Activated naive CD4-positive, alpha-beta T cell treated with Interleukin-2 at 50 U/mL for 16 hours (primary cell): Measurements from ENCODE around the gene GRIK1.

ENCODE experiments used
- DNase-seq: peaks from one replicate; pipeline ENCODE4 v3.0.0-alpha.2; 2020

GRIK1 gene

DNA sequence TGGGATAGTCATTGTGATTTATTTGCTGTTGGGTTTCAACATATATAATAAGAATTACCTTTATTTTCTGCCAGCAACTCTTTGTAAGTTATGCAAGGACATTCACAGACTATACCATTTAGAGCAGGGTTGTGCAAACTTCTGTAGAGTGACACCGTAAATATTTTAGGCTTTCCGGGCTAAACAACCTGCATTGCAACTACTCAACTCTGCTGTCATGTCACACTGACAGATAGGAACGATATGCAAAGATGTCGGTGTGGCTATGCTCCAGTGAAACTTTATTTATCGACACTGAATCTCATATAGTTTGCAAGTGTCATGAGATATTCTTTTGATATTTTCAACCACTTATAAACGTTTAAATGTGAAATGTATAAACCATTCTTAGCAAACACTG is 430.7 kb downstream of the GRIK1 start:
- no peak for DNase-seq

DNA sequence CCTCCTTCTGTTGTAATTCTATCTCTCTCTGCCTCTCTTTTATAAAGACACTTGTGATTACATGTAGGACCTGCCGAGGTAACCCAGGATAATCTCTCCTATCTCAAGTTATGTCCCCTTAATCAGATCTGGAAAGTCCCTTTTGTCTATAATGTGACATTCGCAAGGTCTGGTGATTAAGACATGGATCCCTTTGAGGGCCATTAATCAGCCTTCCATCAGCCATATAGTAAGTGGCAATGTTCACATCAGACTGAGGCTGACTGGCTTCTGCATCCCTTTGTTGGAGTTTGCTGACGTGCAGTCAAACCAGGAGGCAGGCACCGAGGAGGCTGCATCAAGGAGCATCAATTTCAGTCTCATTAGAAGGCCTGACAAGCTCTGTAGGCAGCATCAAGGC is 431.5 kb downstream of the GRIK1 start:
- DNase-seq = no peak

DNA sequence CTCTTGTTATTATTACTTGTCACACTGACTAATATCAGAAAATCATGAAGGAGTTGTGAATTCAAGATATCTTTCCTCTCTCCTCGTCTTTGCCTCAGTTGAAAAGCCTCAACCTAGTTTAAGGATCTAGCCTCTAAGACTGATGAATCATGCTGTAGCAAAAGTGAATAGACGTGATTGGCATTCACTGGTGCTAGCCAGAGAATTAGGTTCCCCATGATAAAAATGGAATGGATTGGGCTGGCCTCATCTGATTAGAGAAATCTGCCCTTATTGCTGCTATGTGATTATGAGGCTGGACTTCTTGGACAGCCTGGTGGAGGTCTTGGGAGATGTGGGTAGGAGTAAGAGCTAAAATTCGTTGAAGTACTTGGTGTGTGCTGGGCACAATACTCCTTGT is 432.8 kb downstream of the GRIK1 start:
- no peak for DNase-seq

DNA sequence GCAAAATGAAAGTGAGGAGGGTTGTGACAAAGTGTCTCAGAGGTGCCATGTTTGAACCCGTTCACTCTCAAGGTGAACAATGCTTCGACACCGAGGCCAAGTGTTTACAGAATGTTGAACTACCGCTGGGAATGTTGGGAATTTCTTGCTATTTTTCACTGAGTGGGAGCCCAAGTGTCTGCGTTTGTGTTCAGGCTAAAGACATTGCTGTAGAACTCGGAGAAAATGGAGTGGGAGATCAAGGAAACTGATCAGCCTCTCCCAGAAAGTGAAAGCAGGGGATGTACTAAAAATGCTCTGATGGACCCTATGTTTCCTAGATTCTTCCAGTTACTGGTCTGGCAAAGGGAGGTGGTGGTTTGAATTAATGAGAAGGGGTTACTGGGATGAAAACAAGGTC is 433.6 kb downstream of the GRIK1 start:
- no peak for DNase-seq

GRCh38 chr21:29504751-29505321 is 435.0 kb downstream of the GRIK1 start:
- no peak for DNase-seq

GRCh38 chr21:29501451-29501850 is 438.3 kb downstream of the GRIK1 start:
- DNase-seq = no peak

DNA sequence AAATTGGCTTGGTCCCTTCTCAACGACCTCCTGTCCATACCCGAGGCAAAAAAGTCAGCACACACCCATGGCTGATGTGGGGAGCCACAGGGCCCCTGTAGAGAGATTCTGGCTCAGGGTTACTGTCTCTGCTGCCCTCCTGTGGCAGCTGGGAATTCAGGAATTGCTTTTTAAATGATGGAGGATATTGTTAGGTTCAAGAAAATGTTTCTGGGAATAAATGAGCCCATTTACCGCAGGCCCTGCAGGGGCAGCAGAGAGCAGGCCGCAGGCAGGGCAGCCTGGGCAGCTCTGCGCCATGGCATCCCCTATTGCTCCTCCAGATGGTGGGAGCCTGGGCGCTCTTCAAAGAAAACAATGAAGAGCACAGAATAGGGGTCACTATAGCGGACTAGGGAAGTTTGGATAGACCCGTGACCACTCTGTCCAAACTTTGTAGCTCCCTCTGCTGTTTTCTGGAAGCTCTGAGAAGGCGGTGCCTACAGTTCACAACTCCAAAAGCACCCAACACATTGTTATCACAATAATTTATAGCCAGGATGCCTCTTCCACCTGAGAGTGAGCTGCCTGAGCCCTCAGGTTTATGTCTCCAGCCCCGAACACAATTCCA is 440.0 kb downstream of the GRIK1 start:
- no peak for DNase-seq

- no peak for DNase-seq
These were observed 440.6 kb downstream of the GRIK1 start for GRCh38 chr21:29499229-29499628.

- no peak for DNase-seq
These were observed 443.5 kb downstream of the GRIK1 start for GRCh38 chr21:29496337-29496736.

DNA sequence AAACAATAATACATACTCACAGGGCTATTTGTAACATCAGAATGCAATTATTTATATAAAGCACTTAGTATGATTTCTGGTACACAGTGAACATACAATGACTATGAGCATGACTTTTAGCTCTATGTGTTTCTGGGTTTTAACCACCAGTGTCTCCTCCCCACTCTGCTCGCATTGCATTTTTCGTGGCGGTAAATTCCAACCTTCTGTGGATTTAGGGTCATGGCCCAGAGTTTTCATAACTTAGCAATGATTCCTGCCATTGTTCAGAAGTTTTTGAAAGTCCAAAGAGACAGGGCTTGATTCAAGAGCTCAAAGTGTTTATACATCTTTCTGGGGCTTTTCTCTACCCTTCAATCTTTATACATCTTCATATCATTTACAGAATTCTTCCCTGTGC is 449.8 kb downstream of the GRIK1 start:
- no peak for DNase-seq

GRCh38 chr21:29487154-29487553 is 452.6 kb downstream of the GRIK1 start:
- no peak for DNase-seq
